ENCODE measurements around the gene FAM120AOS. TPM values are rescaled to one million over a fixed set of nuclear protein-coding genes. Genes with fewer than 3 reads are reported as not detected.

Gene FAM120AOS
- total RNA-seq (2014; rRNA removed) = 32.3 and 40.4 TPM in 2 replicates
- 23.8 TPM for polyA plus RNA-seq (2012)

- DNase-seq (ENCODE audit: low read depth) = peak; percentile 93
These were observed at the start of gene FAM120AOS for GRCh38 chr9:93453047-93453914. FAM120AOS (minus strand) TSS chr9:93453581; CDS start chr9:93452709, 872 bp downstream.

GRCh38 chr9:93501406-93501805, 48.0 kb upstream of the FAM120AOS start:
- peak; percentile 26 for DNase-seq (ENCODE audit: low read depth)

- no peak for DNase-seq (ENCODE audit: low read depth)
These were observed 47.4 kb upstream of the FAM120AOS start for GRCh38 chr9:93500571-93501298.

GRCh38 chr9:93496285-93496684, 42.9 kb upstream of the FAM120AOS start:
- no peak for DNase-seq (ENCODE audit: low read depth)

- no peak for DNase-seq (ENCODE audit: low read depth)
These were observed 40.6 kb upstream of the FAM120AOS start for GRCh38 chr9:93493949-93494348.

- DNase-seq (ENCODE audit: low read depth) = no peak
These were observed 38.9 kb upstream of the FAM120AOS start for GRCh38 chr9:93492327-93492726.

GRCh38 chr9:93491593-93492232, 38.3 kb upstream of the FAM120AOS start:
- no peak for DNase-seq (ENCODE audit: low read depth)

GRCh38 chr9:93488244-93488643, 34.9 kb upstream of the FAM120AOS start:
- DNase-seq (ENCODE audit: low read depth) = no peak

GRCh38 chr9:93486268-93486667, 32.9 kb upstream of the FAM120AOS start:
- no peak for DNase-seq (ENCODE audit: low read depth)

GRCh38 chr9:93483497-93483896, 30.1 kb upstream of the FAM120AOS start:
- no peak for DNase-seq (ENCODE audit: low read depth)

- DNase-seq (ENCODE audit: low read depth) = no peak
These were observed 27.4 kb upstream of the FAM120AOS start for GRCh38 chr9:93480728-93481324.

- no peak for DNase-seq (ENCODE audit: low read depth)
These were observed 26.9 kb upstream of the FAM120AOS start for GRCh38 chr9:93480262-93480661.

GRCh38 chr9:93479726-93480125, 26.3 kb upstream of the FAM120AOS start:
- DNase-seq (ENCODE audit: low read depth) = peak; percentile 65

- no peak for DNase-seq (ENCODE audit: low read depth)
These were observed 24.0 kb upstream of the FAM120AOS start for GRCh38 chr9:93477397-93477796.

- DNase-seq (ENCODE audit: low read depth) = no peak
These were observed 23.5 kb upstream of the FAM120AOS start for GRCh38 chr9:93476924-93477323.

- DNase-seq (ENCODE audit: low read depth) = no peak
These were observed 22.5 kb upstream of the FAM120AOS start for GRCh38 chr9:93475856-93476255.

- no peak for DNase-seq (ENCODE audit: low read depth)
These were observed 21.7 kb upstream of the FAM120AOS start for GRCh38 chr9:93475108-93475507.

GRCh38 chr9:93473411-93473810, 20.0 kb upstream of the FAM120AOS start:
- DNase-seq (ENCODE audit: low read depth) = peak; percentile 61

GRCh38 chr9:93471124-93471523, 17.7 kb upstream of the FAM120AOS start:
- no peak for DNase-seq (ENCODE audit: low read depth)

- no peak for DNase-seq (ENCODE audit: low read depth)
These were observed 17.0 kb upstream of the FAM120AOS start for GRCh38 chr9:93470391-93470790.

GRCh38 chr9:93468763-93469456, 15.5 kb upstream of the FAM120AOS start:
- DNase-seq (ENCODE audit: low read depth) = no peak
